Suprapubic skin (tissue), 4 donors: ENCODE results near the gene RAVER2. TPM values are rescaled to one million over a fixed set of nuclear protein-coding genes. Genes with fewer than 3 reads are reported as not detected.

Experiments used
- DNase-seq, 2 donors: peaks; one replicate each; pipeline ENCODE4 v3.0.0-alpha.2; 2019; ENCODE audit warnings: low spot score in 2 of 2
- H3K27ac ChIP-seq: fragments of 200-600 bp; sonication (generic); one replicate; pipeline ENCODE4 v1.5.1; 2019
- H3K27me3 ChIP-seq: fragments of 200-600 bp; sonication (generic); one replicate; pipeline ENCODE4 v1.5.1; 2019
- H3K36me3 ChIP-seq: fragments of 200-600 bp; sonication (generic); one replicate; pipeline ENCODE4 v1.5.1; 2019
- H3K4me1 ChIP-seq: fragments of 200-600 bp; sonication (generic); one replicate; pipeline ENCODE4 v1.5.1; 2019
- H3K4me3 ChIP-seq: fragments of 200-600 bp; sonication (generic); one replicate; pipeline ENCODE4 v1.5.1; 2019; ENCODE audit warnings: mild to moderate bottlenecking
- H3K9me3 ChIP-seq: fragments of 200-600 bp; sonication (generic); one replicate; pipeline ENCODE4 v1.5.1; 2019
- EP300 ChIP-seq: sonication (generic); formaldehyde crosslinking; IDR thresholded peaks from one replicate; pipeline ENCODE4 v1.6.1; 2017; ENCODE audit warnings: antibody characterized with exemption
- POLR2A ChIP-seq, 2 donors: fragments of 450-650 bp; IDR thresholded peaks; one replicate each; pipeline ENCODE4 v1.6.1; 2017; ENCODE audit warnings: antibody characterized with exemption in 2 of 2, mild to moderate bottlenecking in 2 of 2, moderate library complexity in 2 of 2
- POLR2AphosphoS5 ChIP-seq, 3 donors: sonication (generic); formaldehyde crosslinking; IDR thresholded peaks; one replicate each; pipeline ENCODE4 v1.6.1; 2017; ENCODE audit warnings: antibody characterized with exemption in 3 of 3
- WGBS: methylation state at CpG from one replicate; pipeline ENCODE4 v1.1.5; 2018; 5-methylcytosine and 5-hydroxymethylcytosine counted together
- total RNA-seq, 4 donors: library from RNA; depleted of rRNA; stranded (reverse); fragments of >200 nt; gene quantifications; one replicate each; pipeline ENCODE4 v1.1.0, GENCODE V29; 2016
- TF ChIP-seq, protein P1 (sequence below), 2 donors: fragments of 200-600 bp in 1 of 2; fragments of 450-650 bp in 1 of 2; sonication (generic) in 1 of 2; IDR thresholded peaks; one replicate each; pipeline ENCODE4 v1.5.1; 2016 to 2019; ENCODE audit warnings: antibody characterized with exemption in 2 of 2, mild to moderate bottlenecking in 1 of 2, moderate library complexity in 1 of 2

Gene RAVER2
- total RNA-seq, 4 donors from 2014 or later = 7.9 to 15.7 (median 13.6) TPM

DNA sequence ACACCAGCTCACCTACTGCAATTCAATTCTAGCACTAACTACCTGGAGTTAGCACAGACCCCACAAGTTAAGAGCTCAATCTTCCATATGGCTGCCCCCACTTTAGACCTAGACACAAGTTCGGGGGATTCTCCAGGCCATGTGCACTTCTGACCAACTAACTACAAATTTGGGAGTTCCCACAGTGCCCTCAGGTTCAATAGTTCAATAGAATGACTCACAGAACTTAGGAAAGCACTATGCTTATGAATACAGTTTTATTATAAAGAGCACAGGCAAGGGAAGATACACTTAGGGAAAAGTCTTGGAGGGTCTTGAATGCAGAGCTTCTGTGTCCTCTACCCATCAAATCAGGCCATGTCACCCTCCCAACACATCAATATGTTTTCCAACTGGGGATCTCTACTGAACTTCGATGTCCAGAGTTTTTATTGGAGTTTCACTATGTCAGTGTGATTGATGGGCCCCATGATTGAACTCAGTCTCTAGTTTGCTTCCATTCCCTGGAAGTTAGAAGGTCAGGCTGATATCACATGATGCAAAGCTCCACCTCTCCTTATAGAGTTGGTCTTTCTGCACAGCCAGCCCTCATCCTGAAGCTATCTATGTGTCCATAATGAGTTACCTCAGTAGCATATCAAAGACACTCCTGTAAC lies 46.1 kb downstream of the RAVER2 start:
- Histone ChIP-seq H3K4me1 (no peaks in the 10 kb centered on the region), H3K27me3 (no peaks in the 10 kb centered on the region), H3K27ac (no peak overlapping the region), H3K4me3 (no peak overlapping the region), H3K9me3 (no peaks in the 10 kb centered on the region), H3K36me3 (peaks cover 15% of the 10 kb centered on the region)
- TF ChIP-seq POLR2A (IDR thresholded peaks at IDR 0.05) (no peak), POLR2AphosphoS5 (IDR thresholded peaks at IDR 0.05) (no peak), EP300 (no peak)
- TF ChIP-seq, protein P1, sequence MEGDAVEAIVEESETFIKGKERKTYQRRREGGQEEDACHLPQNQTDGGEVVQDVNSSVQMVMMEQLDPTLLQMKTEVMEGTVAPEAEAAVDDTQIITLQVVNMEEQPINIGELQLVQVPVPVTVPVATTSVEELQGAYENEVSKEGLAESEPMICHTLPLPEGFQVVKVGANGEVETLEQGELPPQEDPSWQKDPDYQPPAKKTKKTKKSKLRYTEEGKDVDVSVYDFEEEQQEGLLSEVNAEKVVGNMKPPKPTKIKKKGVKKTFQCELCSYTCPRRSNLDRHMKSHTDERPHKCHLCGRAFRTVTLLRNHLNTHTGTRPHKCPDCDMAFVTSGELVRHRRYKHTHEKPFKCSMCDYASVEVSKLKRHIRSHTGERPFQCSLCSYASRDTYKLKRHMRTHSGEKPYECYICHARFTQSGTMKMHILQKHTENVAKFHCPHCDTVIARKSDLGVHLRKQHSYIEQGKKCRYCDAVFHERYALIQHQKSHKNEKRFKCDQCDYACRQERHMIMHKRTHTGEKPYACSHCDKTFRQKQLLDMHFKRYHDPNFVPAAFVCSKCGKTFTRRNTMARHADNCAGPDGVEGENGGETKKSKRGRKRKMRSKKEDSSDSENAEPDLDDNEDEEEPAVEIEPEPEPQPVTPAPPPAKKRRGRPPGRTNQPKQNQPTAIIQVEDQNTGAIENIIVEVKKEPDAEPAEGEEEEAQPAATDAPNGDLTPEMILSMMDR (IDR thresholded peaks at IDR 0.05) = no peak
- no peak for DNase-seq
- 90% methylated on average over 2 of the region's 2 CpGs for WGBS

DNA sequence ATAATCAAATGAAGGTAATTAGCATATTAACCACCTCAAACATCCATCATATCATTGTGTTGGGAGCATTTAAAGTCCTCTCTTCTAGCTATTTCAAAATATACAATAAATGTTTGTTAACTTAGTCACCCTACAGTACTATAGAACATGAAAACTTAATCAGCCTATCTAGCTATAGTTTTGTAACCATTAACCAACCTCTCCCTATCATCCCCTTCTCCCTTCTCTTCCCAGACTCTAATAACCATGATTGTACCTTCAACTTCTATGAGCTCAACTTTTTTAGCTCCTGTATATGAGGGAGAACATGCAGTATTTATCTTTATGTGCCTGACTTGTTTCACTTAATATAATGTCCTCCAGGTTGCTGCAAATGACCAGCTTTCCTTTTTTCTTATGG lies 54.0 kb downstream of the RAVER2 start:
- Histone ChIP-seq H3K4me1 (no peaks in the 10 kb centered on the region), H3K27me3 (no peaks in the 10 kb centered on the region), H3K9me3 (no peaks in the 10 kb centered on the region), H3K36me3 (no peaks in the 10 kb centered on the region), H3K4me3 (no peak overlapping the region), H3K27ac (no peak overlapping the region)
- no peak for DNase-seq
- no peak for TF ChIP-seq EP300
- TF ChIP-seq, protein P1 (IDR thresholded peaks at IDR 0.05) = no peak
- TF ChIP-seq POLR2AphosphoS5 (IDR thresholded peaks at IDR 0.05) = no peak
- no peak for TF ChIP-seq POLR2A (IDR thresholded peaks at IDR 0.05)

DNA sequence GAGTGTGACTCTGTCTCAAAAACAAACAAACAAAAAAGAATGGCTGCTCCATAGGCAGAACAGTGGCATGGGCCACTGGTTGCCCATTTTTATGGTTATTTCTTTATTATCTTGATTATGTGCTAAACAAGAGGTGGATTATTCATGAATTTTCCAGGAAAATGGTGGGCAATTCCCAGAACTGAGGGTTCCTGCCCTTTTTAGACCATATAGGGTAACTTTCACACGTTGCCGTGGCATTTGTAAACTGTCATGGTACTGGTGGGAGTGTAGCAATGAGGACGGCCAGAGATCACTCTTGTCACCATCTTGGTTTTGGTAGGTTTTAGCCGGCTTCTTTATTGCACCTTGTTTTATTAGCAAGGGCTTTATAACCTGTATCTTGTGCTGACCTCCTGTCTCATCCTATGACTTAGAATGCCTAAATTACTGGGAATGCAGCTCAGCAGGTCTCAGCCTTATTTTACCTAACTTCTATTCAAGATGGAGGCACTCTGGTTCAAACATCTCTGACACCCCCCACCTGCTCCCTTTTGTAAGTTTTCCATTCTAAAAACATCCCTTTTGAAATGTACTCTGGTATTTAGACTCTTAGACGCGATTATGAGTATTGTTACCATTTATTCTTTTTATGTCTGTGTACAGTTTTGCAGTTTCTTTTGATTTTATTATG lies 57.1 kb downstream of the RAVER2 start:
- DNase-seq = no peak
- Histone ChIP-seq H3K27ac (no peak overlapping the region), H3K4me1 (no peaks in the 10 kb centered on the region), H3K36me3 (no peaks in the 10 kb centered on the region), H3K9me3 (no peaks in the 10 kb centered on the region), H3K4me3 (no peak overlapping the region), H3K27me3 (no peaks in the 10 kb centered on the region)
- 95% methylated on average over 6 of the region's 6 CpGs for WGBS
- TF ChIP-seq POLR2A (IDR thresholded peaks at IDR 0.05) (no peak), EP300 (no peak)

DNA sequence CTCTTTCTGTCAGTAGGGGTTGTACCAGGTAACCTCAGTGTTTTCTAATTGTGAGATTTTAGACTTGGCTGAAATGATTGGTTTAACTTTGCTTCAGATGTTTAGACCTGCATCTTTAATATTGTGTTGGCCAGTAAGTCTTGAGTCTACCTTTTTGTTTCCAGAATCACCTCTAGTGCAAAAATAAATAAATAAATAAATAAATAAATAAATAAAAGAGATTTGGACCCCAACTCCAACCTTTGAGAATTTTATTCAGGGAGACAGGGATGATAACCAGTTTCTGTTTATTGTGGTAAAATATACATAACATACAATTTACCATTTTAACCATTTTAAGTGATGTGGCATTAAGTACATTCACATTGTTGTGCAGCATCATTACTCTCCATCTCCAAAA lies 64.4 kb downstream of the RAVER2 start:
- H3K4me1 ChIP-seq = no peaks in the 10 kb centered on the region
- TF ChIP-seq EP300 (no peak), POLR2AphosphoS5 (IDR thresholded peaks at IDR 0.05) (no peak)
- TF ChIP-seq, protein P1 (IDR thresholded peaks at IDR 0.05) = no peak
- no peak overlapping the region for H3K27ac ChIP-seq
- H3K36me3 ChIP-seq = no peaks in the 10 kb centered on the region
- no peaks in the 10 kb centered on the region for H3K9me3 ChIP-seq
- no peaks in the 10 kb centered on the region for H3K27me3 ChIP-seq
- H3K4me3 ChIP-seq = no peak overlapping the region
- no peak for DNase-seq

DNA sequence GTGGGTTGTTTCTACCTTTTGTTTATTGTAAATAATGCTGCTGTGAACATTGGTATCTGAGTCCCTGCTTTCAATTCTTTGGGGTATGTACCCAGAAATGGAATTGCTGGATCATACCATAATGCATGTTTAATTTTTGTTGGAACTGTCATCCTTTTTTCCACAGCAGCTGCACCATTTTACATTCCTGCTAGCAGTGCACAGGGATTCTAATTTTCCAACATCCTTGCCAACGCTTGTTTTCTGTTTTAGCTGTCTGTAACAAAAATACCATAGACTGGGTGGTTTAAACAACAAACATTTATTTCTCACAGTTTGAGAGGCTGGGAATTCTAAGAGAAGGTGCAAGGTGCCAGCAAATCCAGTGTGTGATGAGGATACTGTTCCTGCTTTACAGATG lies 65.1 kb downstream of the RAVER2 start:
- H3K4me1 ChIP-seq = no peaks in the 10 kb centered on the region
- 83% methylated on average over 1 of the region's 1 CpG for WGBS
- DNase-seq = no peak
- no peaks in the 10 kb centered on the region for H3K36me3 ChIP-seq
- H3K27ac ChIP-seq = no peak overlapping the region
- no peaks in the 10 kb centered on the region for H3K27me3 ChIP-seq
- H3K9me3 ChIP-seq = no peaks in the 10 kb centered on the region
- H3K4me3 ChIP-seq = no peak overlapping the region
- TF ChIP-seq POLR2A (IDR thresholded peaks at IDR 0.05) (no peak), POLR2AphosphoS5 (IDR thresholded peaks at IDR 0.05) (no peak), EP300 (no peak)
- TF ChIP-seq, protein P1 (IDR thresholded peaks at IDR 0.05) = no peak
